Measurements from ENCODE around the gene RASSF6.
"Not testable (repeated sequence)": the region's sequence is repeated elsewhere in the genome, so short reads cannot be mapped to it uniquely, and the experiment has no call there.

RASSF6 gene
- long read RNA-seq: 0 reads

DNA sequence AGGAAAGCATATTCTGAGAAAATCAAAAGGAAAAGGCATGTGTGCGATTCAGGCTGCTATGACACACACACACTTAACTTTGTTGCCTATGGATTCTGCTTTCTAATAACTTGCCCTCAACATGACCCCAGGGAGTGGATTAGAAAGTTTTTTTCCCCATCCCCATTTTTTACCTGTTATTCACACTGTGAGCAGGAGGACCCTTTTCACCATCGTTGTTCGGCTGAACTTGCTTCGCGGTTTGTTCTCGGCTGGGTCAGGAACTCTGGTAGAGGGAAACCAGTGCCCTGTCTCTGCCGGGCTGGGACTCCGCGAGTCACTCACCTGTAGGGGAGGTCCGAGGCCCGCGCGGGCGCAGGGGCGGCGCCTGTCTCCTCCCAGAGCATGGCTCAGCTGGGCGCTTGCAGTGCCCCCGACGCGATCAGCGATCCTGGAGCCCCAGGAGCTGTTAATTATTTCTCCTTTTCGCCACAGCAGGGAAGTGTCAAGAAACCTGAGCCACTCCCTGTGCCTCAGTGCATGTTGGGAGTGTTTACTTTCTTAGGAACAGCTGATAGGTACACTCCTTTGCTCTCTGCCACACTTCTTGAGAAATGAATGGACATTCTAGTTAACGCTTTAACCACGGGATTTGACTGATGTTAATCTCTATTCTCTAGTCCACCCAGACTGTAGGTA is at the start of gene RASSF6:
Gene RASSF6 (minus strand): TSS at position 322 of the 678 bp plus-strand sequence. CDS start 8,641 bp downstream, outside the sequence.
- TF ChIP-seq GABPA (IDR thresholded peaks at IDR 0.05; ENCODE audit: low read depth) (no peak), SPI1 (IDR thresholded peaks at IDR 0.05; ENCODE audit: borderline replicate concordance, low read depth) (0 out of 2 replicates have a peak, but pooled peaks have one; percentile 23)
- Histone ChIP-seq H3K27ac (replicated peaks) (no peak within 1 kb of the TSS), H3K4me3 (replicated peaks; ENCODE audit: insufficient read depth, low read length) (peak within 1 kb of the TSS; percentile 28), H3K27me3 (ENCODE audit: insufficient read depth, poor library complexity, severe bottlenecking) (peaks cover 6% of the 10 kb centered on the region)
- DNase-seq (ENCODE audit: low read depth in 1 of 2, low spot score in 1 of 2): peak in 1 of 2 experiments; percentile 32

DNA sequence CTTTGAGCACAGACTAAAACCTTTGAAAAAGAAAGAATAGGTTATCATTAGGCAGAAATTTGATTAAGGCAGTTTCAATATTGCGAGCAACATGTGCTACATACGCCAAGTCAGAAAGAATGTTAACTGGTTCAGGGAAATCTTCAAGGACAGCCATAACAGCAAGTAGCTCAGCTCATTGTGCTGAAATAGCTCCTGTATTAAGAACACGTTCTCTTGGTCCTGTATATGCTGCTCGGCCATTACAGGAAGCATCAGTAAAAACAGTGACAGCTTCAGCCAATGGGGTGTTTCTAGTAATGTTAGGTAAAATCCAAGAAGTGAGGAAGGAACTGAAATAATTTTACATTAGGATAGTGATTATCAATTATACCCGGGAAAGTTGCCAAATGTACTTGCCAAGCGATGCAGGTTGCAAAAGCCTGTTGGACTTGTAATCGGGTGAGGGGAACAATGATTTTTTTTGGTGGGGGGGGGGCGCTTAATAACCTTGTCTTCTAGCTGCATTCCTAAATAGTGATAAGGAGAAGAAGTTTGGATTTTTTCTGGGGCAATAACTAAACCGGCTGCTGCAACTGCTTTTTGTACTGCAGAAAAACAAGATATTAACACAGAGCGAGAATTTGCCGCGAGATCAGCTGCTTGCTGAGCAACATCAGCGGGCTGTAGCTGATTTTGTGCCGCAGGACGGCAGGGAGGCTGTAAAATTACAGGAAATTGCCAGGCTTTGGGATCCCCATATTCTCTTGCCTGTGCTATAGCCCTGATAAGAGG is 49.4 kb upstream of the RASSF6 start:
- no peak for TF ChIP-seq SPI1 (IDR thresholded peaks at IDR 0.05; ENCODE audit: borderline replicate concordance, low read depth)
- TF ChIP-seq, protein P1, sequence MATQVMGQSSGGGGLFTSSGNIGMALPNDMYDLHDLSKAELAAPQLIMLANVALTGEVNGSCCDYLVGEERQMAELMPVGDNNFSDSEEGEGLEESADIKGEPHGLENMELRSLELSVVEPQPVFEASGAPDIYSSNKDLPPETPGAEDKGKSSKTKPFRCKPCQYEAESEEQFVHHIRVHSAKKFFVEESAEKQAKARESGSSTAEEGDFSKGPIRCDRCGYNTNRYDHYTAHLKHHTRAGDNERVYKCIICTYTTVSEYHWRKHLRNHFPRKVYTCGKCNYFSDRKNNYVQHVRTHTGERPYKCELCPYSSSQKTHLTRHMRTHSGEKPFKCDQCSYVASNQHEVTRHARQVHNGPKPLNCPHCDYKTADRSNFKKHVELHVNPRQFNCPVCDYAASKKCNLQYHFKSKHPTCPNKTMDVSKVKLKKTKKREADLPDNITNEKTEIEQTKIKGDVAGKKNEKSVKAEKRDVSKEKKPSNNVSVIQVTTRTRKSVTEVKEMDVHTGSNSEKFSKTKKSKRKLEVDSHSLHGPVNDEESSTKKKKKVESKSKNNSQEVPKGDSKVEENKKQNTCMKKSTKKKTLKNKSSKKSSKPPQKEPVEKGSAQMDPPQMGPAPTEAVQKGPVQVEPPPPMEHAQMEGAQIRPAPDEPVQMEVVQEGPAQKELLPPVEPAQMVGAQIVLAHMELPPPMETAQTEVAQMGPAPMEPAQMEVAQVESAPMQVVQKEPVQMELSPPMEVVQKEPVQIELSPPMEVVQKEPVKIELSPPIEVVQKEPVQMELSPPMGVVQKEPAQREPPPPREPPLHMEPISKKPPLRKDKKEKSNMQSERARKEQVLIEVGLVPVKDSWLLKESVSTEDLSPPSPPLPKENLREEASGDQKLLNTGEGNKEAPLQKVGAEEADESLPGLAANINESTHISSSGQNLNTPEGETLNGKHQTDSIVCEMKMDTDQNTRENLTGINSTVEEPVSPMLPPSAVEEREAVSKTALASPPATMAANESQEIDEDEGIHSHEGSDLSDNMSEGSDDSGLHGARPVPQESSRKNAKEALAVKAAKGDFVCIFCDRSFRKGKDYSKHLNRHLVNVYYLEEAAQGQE (IDR thresholded peaks at IDR 0.05; ENCODE audit: insufficient replicate concordance, low read depth): no peak
- TF ChIP-seq, protein P2, sequence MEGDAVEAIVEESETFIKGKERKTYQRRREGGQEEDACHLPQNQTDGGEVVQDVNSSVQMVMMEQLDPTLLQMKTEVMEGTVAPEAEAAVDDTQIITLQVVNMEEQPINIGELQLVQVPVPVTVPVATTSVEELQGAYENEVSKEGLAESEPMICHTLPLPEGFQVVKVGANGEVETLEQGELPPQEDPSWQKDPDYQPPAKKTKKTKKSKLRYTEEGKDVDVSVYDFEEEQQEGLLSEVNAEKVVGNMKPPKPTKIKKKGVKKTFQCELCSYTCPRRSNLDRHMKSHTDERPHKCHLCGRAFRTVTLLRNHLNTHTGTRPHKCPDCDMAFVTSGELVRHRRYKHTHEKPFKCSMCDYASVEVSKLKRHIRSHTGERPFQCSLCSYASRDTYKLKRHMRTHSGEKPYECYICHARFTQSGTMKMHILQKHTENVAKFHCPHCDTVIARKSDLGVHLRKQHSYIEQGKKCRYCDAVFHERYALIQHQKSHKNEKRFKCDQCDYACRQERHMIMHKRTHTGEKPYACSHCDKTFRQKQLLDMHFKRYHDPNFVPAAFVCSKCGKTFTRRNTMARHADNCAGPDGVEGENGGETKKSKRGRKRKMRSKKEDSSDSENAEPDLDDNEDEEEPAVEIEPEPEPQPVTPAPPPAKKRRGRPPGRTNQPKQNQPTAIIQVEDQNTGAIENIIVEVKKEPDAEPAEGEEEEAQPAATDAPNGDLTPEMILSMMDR (IDR thresholded peaks at IDR 0.05; ENCODE audit: insufficient read depth, low read length): no peak
- no peak for TF ChIP-seq GABPA (IDR thresholded peaks at IDR 0.05; ENCODE audit: low read depth)
- TF ChIP-seq POLR2AphosphoS5 (IDR thresholded peaks at IDR 0.05; ENCODE audit: low read depth): no peak
- no peaks in the 10 kb centered on the region for H3K27me3 ChIP-seq (ENCODE audit: insufficient read depth, poor library complexity, severe bottlenecking)
- no peak for DNase-seq (ENCODE audit: low read depth in 1 of 2, low spot score in 1 of 2)
- H3K4me3 ChIP-seq (replicated peaks; ENCODE audit: insufficient read depth, low read length): no peak overlapping the region
- no peak overlapping the region for H3K27ac ChIP-seq (replicated peaks)

GRCh38 chr4:73668782-73669201 is 48.6 kb upstream of the RASSF6 start:
- H3K4me3 ChIP-seq (replicated peaks; ENCODE audit: insufficient read depth, low read length): no peak overlapping the region
- no peak for DNase-seq (ENCODE audit: low read depth in 1 of 2, low spot score in 1 of 2)
- H3K27me3 ChIP-seq (ENCODE audit: insufficient read depth, poor library complexity, severe bottlenecking): no peaks in the 10 kb centered on the region
- H3K27ac ChIP-seq (replicated peaks): no peak overlapping the region
- TF ChIP-seq POLR2AphosphoS5 (IDR thresholded peaks at IDR 0.05; ENCODE audit: low read depth): no peak
- TF ChIP-seq GABPA (IDR thresholded peaks at IDR 0.05; ENCODE audit: low read depth): no peak
- TF ChIP-seq, protein P1 (IDR thresholded peaks at IDR 0.05; ENCODE audit: insufficient replicate concordance, low read depth): no peak
- TF ChIP-seq SPI1 (IDR thresholded peaks at IDR 0.05; ENCODE audit: borderline replicate concordance, low read depth): no peak

- not testable (repeated sequence) for DNase-seq (ENCODE audit: low read depth in 1 of 2, low spot score in 1 of 2); H3K4me3 ChIP-seq (replicated peaks; ENCODE audit: insufficient read depth, low read length); H3K27ac ChIP-seq (replicated peaks)
Measured at GRCh38 chr4:73665924-73666323, 45.7 kb upstream of the RASSF6 start.

GRCh38 chr4:73664470-73664869 is 44.2 kb upstream of the RASSF6 start:
- H3K27me3 ChIP-seq (ENCODE audit: insufficient read depth, poor library complexity, severe bottlenecking): no peaks in the 10 kb centered on the region
- no peak for DNase-seq (ENCODE audit: low read depth in 1 of 2, low spot score in 1 of 2)
- TF ChIP-seq, protein P1 (IDR thresholded peaks at IDR 0.05; ENCODE audit: insufficient replicate concordance, low read depth): no peak
- TF ChIP-seq, protein P2 (IDR thresholded peaks at IDR 0.05; ENCODE audit: insufficient read depth, low read length): no peak
- TF ChIP-seq SPI1 (IDR thresholded peaks at IDR 0.05; ENCODE audit: borderline replicate concordance, low read depth) (no peak), GABPA (IDR thresholded peaks at IDR 0.05; ENCODE audit: low read depth) (no peak), POLR2AphosphoS5 (IDR thresholded peaks at IDR 0.05; ENCODE audit: low read depth) (no peak)
- no peak overlapping the region for H3K27ac ChIP-seq (replicated peaks)
- no peak overlapping the region for H3K4me3 ChIP-seq (replicated peaks; ENCODE audit: insufficient read depth, low read length)

More at GRCh38 chr4:73665924-73666323, 45.7 kb upstream of the RASSF6 start:
- not testable (repeated sequence) for H3K27me3 ChIP-seq (ENCODE audit: insufficient read depth, poor library complexity, severe bottlenecking)
